Stimulated activated CD8-positive, alpha-beta memory T cell treated with anti-CD3 and anti-CD28 coated beads, Interleukin-7, amount 100 ng/mL, for 48 hours (primary cell): Measurements from ENCODE around the gene HGS.

Experiments used
- DNase-seq, 2 donors: peaks; one replicate each; pipeline ENCODE4 v3.0.0-alpha.2; 2020; ENCODE audit warnings: low read depth in 1 of 2; ENCODE audit errors: extremely low read depth in 1 of 2

The HGS gene

GRCh38 chr17:81715872-81716673 lies 32.3 kb downstream of the HGS start:
- no peak for DNase-seq

GRCh38 chr17:81716674-81716996 lies 32.8 kb downstream of the HGS start:
- DNase-seq = no peak

GRCh38 chr17:81717049-81717765 lies 33.4 kb downstream of the HGS start:
- no peak for DNase-seq

GRCh38 chr17:81717766-81718089 lies 33.9 kb downstream of the HGS start:
- no peak for DNase-seq

GRCh38 chr17:81719410-81720266 lies 35.8 kb downstream of the HGS start:
- no peak for DNase-seq

- no peak for DNase-seq
These were observed 36.7 kb downstream of the HGS start for GRCh38 chr17:81720267-81721071.

GRCh38 chr17:81722184-81723120 lies 38.6 kb downstream of the HGS start:
- DNase-seq = no peak

- DNase-seq = no peak
These were observed 39.9 kb downstream of the HGS start for GRCh38 chr17:81723651-81724209.

- DNase-seq = no peak
These were observed 41.6 kb downstream of the HGS start for GRCh38 chr17:81725439-81725838.

GRCh38 chr17:81726004-81726403 lies 42.2 kb downstream of the HGS start:
- no peak for DNase-seq

GRCh38 chr17:81727324-81728031 lies 43.7 kb downstream of the HGS start:
- DNase-seq = no peak

GRCh38 chr17:81733507-81734404 lies 49.9 kb downstream of the HGS start:
- DNase-seq = peak in 1 of 2 donors; percentile 45

GRCh38 chr17:81734405-81735263 lies 50.8 kb downstream of the HGS start:
- no peak for DNase-seq

- DNase-seq = no peak
These were observed 51.7 kb downstream of the HGS start for GRCh38 chr17:81735264-81736102.

GRCh38 chr17:81737947-81738800 lies 54.4 kb downstream of the HGS start:
- no peak for DNase-seq
